Lower leg skin (tissue), 4 donors: ENCODE measurements around the gene MBD3. TPM values are rescaled to one million over a fixed set of nuclear protein-coding genes. Genes with fewer than 3 reads are reported as not detected.

Experiments
- DNase-seq, 2 donors: peaks; one replicate each; pipeline ENCODE4 v3.0.0-alpha.2; 2019; ENCODE audit warnings: low spot score in 2 of 2
- H3K4me3 ChIP-seq: fragments of 200-600 bp; sonication (generic); 2 replicates; pipeline ENCODE4 v1.5.1; 2017; ENCODE audit warnings: mild to moderate bottlenecking, low read depth; ENCODE audit not compliant: poor library complexity, severe bottlenecking
- CTCF ChIP-seq, 3 donors: fragments of 450-650 bp; IDR thresholded peaks; one replicate each; pipeline ENCODE4 v1.5.1; 2016; ENCODE audit warnings: antibody characterized with exemption in 3 of 3, mild to moderate bottlenecking in 3 of 3, moderate library complexity in 2 of 3
- POLR2A ChIP-seq, 2 donors: fragments of 450-650 bp; IDR thresholded peaks; one replicate each; pipeline ENCODE4 v1.6.1; 2016 to 2017; ENCODE audit warnings: antibody characterized with exemption in 2 of 2, mild to moderate bottlenecking in 1 of 2, moderate library complexity in 1 of 2
- WGBS, 2 donors: methylation state at CpG; one replicate each; pipeline ENCODE4 v1.1.5; 2018; 5-methylcytosine and 5-hydroxymethylcytosine counted together
- intact Hi-C: fragments of 100-400 bp; cut with DNase I; formaldehyde crosslinking; loops from one replicate; pipeline ENCODE4 v1.15.0; 2023; ENCODE audit warnings: low total_unique reads
- total RNA-seq, 4 donors: library from RNA; depleted of rRNA; stranded (reverse); fragments of >200 nt; gene quantifications; one replicate each; pipeline ENCODE4 v1.1.0, GENCODE V29; 2016

MBD3 gene
- total RNA-seq, 4 donors from 2014 or later = 51.7 to 85.7 (median 79.3) TPM

- no peak overlapping the region for H3K4me3 ChIP-seq
- TF ChIP-seq POLR2A (IDR thresholded peaks at IDR 0.05) (no peak), CTCF (IDR thresholded peaks at IDR 0.05) (no peak)
- WGBS, 2 donors = 74 to 79% methylated on average over 30 to 33 of the region's 33 CpGs
- no peak for DNase-seq
- intact Hi-C loops = no loop called here
Observed at GRCh38 chr19:1526066-1526778, 66.4 kb downstream of the MBD3 start.

- no peak for TF ChIP-seq POLR2A (IDR thresholded peaks at IDR 0.05)
- TF ChIP-seq CTCF (IDR thresholded peaks at IDR 0.05) = no peak
- WGBS, 2 donors = 47 to 73% methylated on average over 9 to 27 of the region's 31 CpGs
- no peak overlapping the region for H3K4me3 ChIP-seq
- intact Hi-C loops = no loop called here
- no peak for DNase-seq
Observed at GRCh38 chr19:1525343-1525742, 67.3 kb downstream of the MBD3 start.

- TF ChIP-seq POLR2A (IDR thresholded peaks at IDR 0.05) (no peak), CTCF (IDR thresholded peaks at IDR 0.05) (no peak)
- WGBS, 2 donors = 51 to 60% methylated on average over 17 of the region's 17 CpGs
- no peak for DNase-seq
- no peak overlapping the region for H3K4me3 ChIP-seq
- intact Hi-C loops = no loop called here
Observed at GRCh38 chr19:1524972-1525325, 67.7 kb downstream of the MBD3 start.

- intact Hi-C loops = no loop called here
- no peak overlapping the region for H3K4me3 ChIP-seq
- TF ChIP-seq POLR2A (IDR thresholded peaks at IDR 0.05) (no peak), CTCF (IDR thresholded peaks at IDR 0.05) (no peak)
- no peak for DNase-seq
- 7 to 10% methylated on average over 34 to 36 of the region's 49 CpGs for WGBS, 2 donors
Observed at GRCh38 chr19:1524287-1524971, 68.2 kb downstream of the MBD3 start.

Other genes starting within 250 kb of the MBD3 start
- gene NDUFS7, start 209.0 kb downstream of the MBD3 start, total RNA-seq = 100 to 1,000 TPM; 108 to 217 (median 128) TPM
- gene GAMT, start 191.3 kb downstream of the MBD3 start, total RNA-seq = 10 to 100 TPM; 33.8 to 72.0 (median 46.0) TPM
- 10 to 100 TPM; 28.6 to 60.5 (median 48.2) TPM for gene DAZAP1, start 185.3 kb downstream of the MBD3 start, total RNA-seq
- 1,000 to 10,000 TPM; 2,226 to 7,190 (median 4,396) TPM for gene RPS15, start 154.5 kb downstream of the MBD3 start, total RNA-seq
- 1 to 10 TPM in 1 of 4 donors, under 1 TPM in 2, not detected in 1; 0.11 to 1.1 (median 0.23) TPM for gene APC2, start 142.7 kb downstream of the MBD3 start, total RNA-seq
- 10 to 100 TPM; 34.3 to 49.6 (median 45.7) TPM for gene C19orf25, start 113.7 kb downstream of the MBD3 start, total RNA-seq
- 1 to 10 TPM; 1.2 to 6.5 (median 2.9) TPM for gene PCSK4, start 102.5 kb downstream of the MBD3 start, total RNA-seq
- 1 to 10 TPM; 6.3 to 8.8 (median 6.6) TPM for gene REEP6, start 101.7 kb downstream of the MBD3 start, total RNA-seq
- gene ADAMTSL5, start 79.8 kb downstream of the MBD3 start, total RNA-seq = 1 to 10 TPM in 3 of 4 donors, under 1 TPM in 1; 0.46 to 7.0 (median 4.6) TPM
- under 1 TPM in 2 of 4 donors, not detected in 2; 0.23 to 0.84 TPM for gene PLK5, start 68.8 kb downstream of the MBD3 start, total RNA-seq
- 10 to 100 TPM; 37.3 to 44.1 (median 42.2) TPM for gene MEX3D, start 24.5 kb downstream of the MBD3 start, total RNA-seq
- 10 to 100 TPM; 24.8 to 71.8 (median 46.1) TPM for gene UQCR11, start 12.6 kb upstream of the MBD3 start, total RNA-seq
- gene TCF3, start 59.8 kb upstream of the MBD3 start, total RNA-seq = 100 to 1,000 TPM in 1 of 4 donors, 10 to 100 TPM in 3; 61.0 to 105 (median 69.0) TPM
- gene ONECUT3, start 160.6 kb upstream of the MBD3 start, total RNA-seq = not detected
- 1 to 10 TPM in 1 of 4 donors, under 1 TPM in 3; 0.30 to 1.2 (median 0.66) TPM for gene ATP8B3, start 219.4 kb upstream of the MBD3 start, total RNA-seq